Measurements from ENCODE around the gene TNIK. TPM values are rescaled to one million over a fixed set of nuclear protein-coding genes. Genes with fewer than 3 reads are reported as not detected.

TNIK gene
- total and polyA plus RNA-seq, 2 of the 4 experiments (the other 2 are of a cell fraction): 3.4 to 6.3 TPM

DNA sequence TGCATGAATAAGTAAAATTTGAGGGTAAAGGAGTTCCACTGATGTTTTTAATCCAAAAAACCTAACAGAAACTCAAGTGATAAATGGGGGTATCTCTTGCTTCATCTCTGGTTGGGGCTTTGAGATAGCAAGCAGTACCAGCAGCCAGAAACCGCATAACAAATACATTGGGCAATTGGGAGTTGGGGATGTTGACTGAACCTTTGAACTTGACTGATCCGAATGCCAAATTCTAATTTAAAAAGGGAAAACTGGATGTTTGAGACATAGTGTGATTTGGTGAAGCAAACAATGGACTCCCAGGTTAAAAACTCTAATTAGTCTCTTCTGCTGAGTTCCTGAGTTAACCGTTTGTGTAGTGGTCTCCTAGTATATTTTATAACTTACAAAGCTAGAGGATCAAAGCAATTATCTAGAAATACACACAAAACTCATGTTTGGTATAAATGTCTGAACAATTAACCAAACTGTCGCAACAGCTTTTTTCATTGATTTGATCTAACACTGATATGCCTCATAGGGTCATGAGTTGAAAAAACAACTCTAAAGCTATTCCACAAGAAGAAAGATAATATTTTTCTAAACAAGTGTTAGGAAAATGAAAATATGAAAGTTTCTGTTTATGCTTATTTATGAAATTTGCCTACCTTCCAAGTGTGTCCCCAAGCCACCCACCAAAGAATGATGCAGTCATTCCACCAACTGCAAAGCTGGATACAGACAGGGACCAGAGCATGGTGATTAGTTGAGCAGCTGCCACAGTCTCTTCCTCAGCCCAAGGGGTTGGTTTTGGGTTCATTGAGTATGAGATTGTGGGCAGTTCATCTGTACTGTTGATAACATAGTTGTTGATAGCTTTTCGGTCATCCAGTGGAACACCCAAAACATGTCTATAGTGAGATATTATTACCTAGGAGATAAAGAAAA is 446.1 kb downstream of the TNIK start:
- intact Hi-C loops (cut with micrococcal nuclease) (no loop called here), dilution Hi-C loops (cut with HindIII; ENCODE audit: low sequenced_read_pairs, unreplicated experiment) (no loop called here), in situ Hi-C loops (cut with MboI; ENCODE audit: low sequenced_read_pairs) (no loop called here)
- WGBS, 2 experiments (ENCODE audit: extremely low coverage in 2 of 2, insufficient read length in 1 of 2): no CpG with 5 or more reads among the region's 5 CpGs
- Histone ChIP-seq H2BK15ac (ENCODE audit: low read depth, low read length) (no peak overlapping the region; the same call in 2 of the 3 replicates), H2BK20ac (ENCODE audit: low read depth, low read length) (no peak overlapping the region), H4K91ac (ENCODE audit: insufficient read depth, low read depth, low read length) (no peak overlapping the region), H3K4ac (ENCODE audit: low read depth, low read length) (no peak overlapping the region), H3K9ac (ENCODE audit: low read depth, low read length) (no peak overlapping the region), H3K79me1 (ENCODE audit: low read depth in 1 of 2, low read length in 2 of 2) (no peaks in the 10 kb centered on the region), H4K20me1 (ENCODE audit: insufficient read depth, low read length) (no peaks in the 10 kb centered on the region), H3K27me3 (ENCODE audit: control insufficient read depth, insufficient read depth, low read length) (no peaks in the 10 kb centered on the region), H4K5ac (ENCODE audit: low read depth, low read length) (no peak overlapping the region), H2BK120ac (ENCODE audit: low read depth, low read length) (no peak overlapping the region; the same call in 1 of the 2 replicates), H3K9me3 (ENCODE audit: control insufficient read depth, insufficient read depth, low read length) (no peaks in the 10 kb centered on the region), H2BK5ac (ENCODE audit: low read depth, low read length, poor library complexity, severe bottlenecking) (no peak overlapping the region), H3K4me3 (ENCODE audit: insufficient read depth, low read depth, low read length) (no peak overlapping the region), H2AK5ac (ENCODE audit: low read depth, low read length) (no peak overlapping the region), H4K8ac (ENCODE audit: low read depth in 2 of 2, low read length in 2 of 2) (no peak overlapping the region), H3K18ac (ENCODE audit: low read depth, low read length) (no peak overlapping the region; the same call in 1 of the 2 replicates), H3K56ac (ENCODE audit: extremely low read depth, insufficient read depth, low read length) (no peak overlapping the region), H3K27ac (ENCODE audit: insufficient read depth, low read length) (no peak overlapping the region), H3K36me3 (ENCODE audit: control insufficient read depth, insufficient read depth, low read length) (no peaks in the 10 kb centered on the region), H2AK9ac (replicated peaks; ENCODE audit: low read depth, low read length, poor library complexity) (no peak overlapping the region), H3K4me1 (ENCODE audit: control insufficient read depth, insufficient read depth, low read length) (no peaks in the 10 kb centered on the region), H3K23ac (ENCODE audit: low read depth, low read length) (no peak overlapping the region), H2AFZ (replicated peaks; ENCODE audit: low read length, poor library complexity) (no peak overlapping the region), H3K9me1 (ENCODE audit: insufficient read depth, low read length) (no peaks in the 10 kb centered on the region), H3K4me2 (ENCODE audit: low read depth, low read length) (no peak overlapping the region), H3K14ac (replicated peaks; ENCODE audit: low read depth, low read length) (no peak overlapping the region)
- ChIA-PET POLR2A (ENCODE audit: unreplicated experiment) (no interaction called here), CTCF (interaction anchor here (1.1 kb wide), 1 partner anchor 16 kb away, joined by 3 read pairs; no protein-coding TSS in a partner anchor)
- no TSS peak for BruUV-seq (replicated peaks)
- DNase-seq (no peak), ATAC-seq (ENCODE audit: low read depth) (no peak; the same call in 1 of the 2 replicates)
- TF ChIP-seq POLR2A (IDR thresholded peaks at IDR 0.05; ENCODE audit: low read depth, low read length) (no peak), MXI1 (IDR thresholded peaks at IDR 0.05; ENCODE audit: borderline replicate concordance, low read depth, low read length) (no peak), USF2 (IDR thresholded peaks at IDR 0.05; ENCODE audit: low read depth, low read length) (no peak), FOS (IDR thresholded peaks at IDR 0.05; ENCODE audit: low read depth, low read length) (no peak), SMC3 (IDR thresholded peaks at IDR 0.05; ENCODE audit: low read depth, low read length) (no peak), MAZ (IDR thresholded peaks at IDR 0.05; ENCODE audit: borderline replicate concordance, low read depth, low read length) (no peak), ELK1 (IDR thresholded peaks at IDR 0.05; ENCODE audit: borderline replicate concordance, low read depth, low read length) (no peak), NFE2L2 (IDR thresholded peaks at IDR 0.05; ENCODE audit: low read depth, low read length) (no peak), BHLHE40 (IDR thresholded peaks at IDR 0.05; ENCODE audit: low read depth, low read length) (no peak), CHD1 (IDR thresholded peaks at IDR 0.05; ENCODE audit: low read depth, low read length) (no peak), CEBPB (IDR thresholded peaks at IDR 0.05; ENCODE audit: low read depth, low read length) (no peak)
- TF ChIP-seq, protein P1, sequence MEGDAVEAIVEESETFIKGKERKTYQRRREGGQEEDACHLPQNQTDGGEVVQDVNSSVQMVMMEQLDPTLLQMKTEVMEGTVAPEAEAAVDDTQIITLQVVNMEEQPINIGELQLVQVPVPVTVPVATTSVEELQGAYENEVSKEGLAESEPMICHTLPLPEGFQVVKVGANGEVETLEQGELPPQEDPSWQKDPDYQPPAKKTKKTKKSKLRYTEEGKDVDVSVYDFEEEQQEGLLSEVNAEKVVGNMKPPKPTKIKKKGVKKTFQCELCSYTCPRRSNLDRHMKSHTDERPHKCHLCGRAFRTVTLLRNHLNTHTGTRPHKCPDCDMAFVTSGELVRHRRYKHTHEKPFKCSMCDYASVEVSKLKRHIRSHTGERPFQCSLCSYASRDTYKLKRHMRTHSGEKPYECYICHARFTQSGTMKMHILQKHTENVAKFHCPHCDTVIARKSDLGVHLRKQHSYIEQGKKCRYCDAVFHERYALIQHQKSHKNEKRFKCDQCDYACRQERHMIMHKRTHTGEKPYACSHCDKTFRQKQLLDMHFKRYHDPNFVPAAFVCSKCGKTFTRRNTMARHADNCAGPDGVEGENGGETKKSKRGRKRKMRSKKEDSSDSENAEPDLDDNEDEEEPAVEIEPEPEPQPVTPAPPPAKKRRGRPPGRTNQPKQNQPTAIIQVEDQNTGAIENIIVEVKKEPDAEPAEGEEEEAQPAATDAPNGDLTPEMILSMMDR (conservative IDR thresholded peaks at IDR 0.05; ENCODE audit: low read depth, low read length): no peak

Data from IMR-90 (cell line).